Prostate gland (tissue), 2 donors: ENCODE results near the gene TNS1.

Experiments used
- POLR2A ChIP-seq: fragments of 450-650 bp; IDR thresholded peaks from one replicate; pipeline ENCODE4 v1.6.1; 2016; ENCODE audit warnings: antibody characterized with exemption, mild to moderate bottlenecking
- TF ChIP-seq, protein P1 (sequence below), 4 experiments: fragments of 200-600 bp in 2 of 4; fragments of 450-650 bp in 2 of 4; sonication (generic) in 2 of 4; IDR thresholded peaks; 1 replicate in 3 of 4; 2 replicates in 1 of 4; pipeline ENCODE4 v1.5.1; 2016 to 2019; ENCODE audit warnings: antibody characterized with exemption in 4 of 4, mild to moderate bottlenecking in 2 of 4, moderate library complexity in 2 of 4

DNA sequence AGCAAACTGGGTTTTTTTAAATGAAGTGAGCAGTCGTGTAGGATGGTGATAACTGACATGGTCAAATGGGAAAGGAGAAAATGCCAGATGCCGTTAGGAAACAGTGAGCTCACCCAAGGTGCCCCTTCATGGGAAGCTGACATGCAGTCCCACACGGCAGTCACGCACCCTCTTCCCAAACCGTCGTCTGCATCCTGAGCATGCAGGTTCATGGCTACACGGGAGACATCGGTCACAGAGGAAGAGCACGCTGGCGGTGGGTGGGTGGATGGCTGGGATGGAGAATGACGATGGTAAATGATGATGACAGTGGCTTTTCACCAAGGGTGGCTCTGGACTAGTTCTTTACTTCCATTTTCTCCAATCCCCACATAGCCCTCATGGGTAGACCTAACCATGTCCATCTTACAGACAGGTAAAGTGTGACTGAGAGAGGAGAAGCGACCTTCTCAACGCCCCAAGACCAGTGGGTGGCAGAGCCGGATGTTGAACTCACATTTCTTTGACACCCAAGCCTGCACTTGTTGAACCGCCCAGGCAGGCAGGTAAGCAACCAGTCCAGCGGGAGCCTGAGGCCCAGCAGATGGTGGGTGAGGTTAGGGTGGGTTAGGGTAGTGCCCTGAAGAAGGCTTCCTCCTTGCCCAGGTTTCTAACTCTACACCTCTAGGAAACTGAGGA, 44.5 kb downstream of the TNS1 start:
- TF ChIP-seq, protein P1, sequence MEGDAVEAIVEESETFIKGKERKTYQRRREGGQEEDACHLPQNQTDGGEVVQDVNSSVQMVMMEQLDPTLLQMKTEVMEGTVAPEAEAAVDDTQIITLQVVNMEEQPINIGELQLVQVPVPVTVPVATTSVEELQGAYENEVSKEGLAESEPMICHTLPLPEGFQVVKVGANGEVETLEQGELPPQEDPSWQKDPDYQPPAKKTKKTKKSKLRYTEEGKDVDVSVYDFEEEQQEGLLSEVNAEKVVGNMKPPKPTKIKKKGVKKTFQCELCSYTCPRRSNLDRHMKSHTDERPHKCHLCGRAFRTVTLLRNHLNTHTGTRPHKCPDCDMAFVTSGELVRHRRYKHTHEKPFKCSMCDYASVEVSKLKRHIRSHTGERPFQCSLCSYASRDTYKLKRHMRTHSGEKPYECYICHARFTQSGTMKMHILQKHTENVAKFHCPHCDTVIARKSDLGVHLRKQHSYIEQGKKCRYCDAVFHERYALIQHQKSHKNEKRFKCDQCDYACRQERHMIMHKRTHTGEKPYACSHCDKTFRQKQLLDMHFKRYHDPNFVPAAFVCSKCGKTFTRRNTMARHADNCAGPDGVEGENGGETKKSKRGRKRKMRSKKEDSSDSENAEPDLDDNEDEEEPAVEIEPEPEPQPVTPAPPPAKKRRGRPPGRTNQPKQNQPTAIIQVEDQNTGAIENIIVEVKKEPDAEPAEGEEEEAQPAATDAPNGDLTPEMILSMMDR (IDR thresholded peaks at IDR 0.05), result no peak
- no peak for TF ChIP-seq POLR2A
